Measurements from ENCODE around the gene KCNJ16.

KCNJ16 gene

GRCh38 chr17:70161519-70161918 lies 86.5 kb downstream of the KCNJ16 start:
- H3K4me1 ChIP-seq: peaks cover 0 to 8% (median under 1%) of the 10 kb centered on the region in 10 experiments; a peak in 7 of 20 replicates
- no peak overlapping the region for H3K27ac ChIP-seq
- H4K20me1 ChIP-seq: no peaks in the 10 kb centered on the region
- H3K4me3 ChIP-seq: no peak overlapping the region
- no peak overlapping the region for H3K4me2 ChIP-seq
- H3K9me3 ChIP-seq (replicated peaks in 1 of 11): no peaks in the 10 kb centered on the region
- no peaks in the 10 kb centered on the region for H3K27me3 ChIP-seq
- no peak overlapping the region for H3K9ac ChIP-seq
- H3K36me3 ChIP-seq: no peaks in the 10 kb centered on the region
- TF ChIP-seq Cebpa-rat (IDR thresholded peaks at IDR 0.05): no peak

GRCh38 chr17:70165383-70165782 lies 90.4 kb downstream of the KCNJ16 start:
- H3K27me3 ChIP-seq: no peaks in the 10 kb centered on the region
- no peaks in the 10 kb centered on the region for H3K9me3 ChIP-seq (replicated peaks in 1 of 11)
- peaks cover 13 to 24% (median 19%) of the 10 kb centered on the region in 10 experiments; a peak in 19 of 20 replicates for H3K4me1 ChIP-seq
- TF ChIP-seq Cebpa-rat (IDR thresholded peaks at IDR 0.05): no peak
- no peak overlapping the region for H3K9ac ChIP-seq
- no peak overlapping the region for H3K4me3 ChIP-seq
- no peaks in the 10 kb centered on the region for H3K36me3 ChIP-seq
- no peak overlapping the region for H3K27ac ChIP-seq
- H3K4me2 ChIP-seq: no peak overlapping the region
- H4K20me1 ChIP-seq: peaks cover 0 to 4% (median 0%) of the 10 kb centered on the region in 11 experiments; a peak in 1 of 22 replicates

GRCh38 chr17:70166615-70167014 lies 91.6 kb downstream of the KCNJ16 start:
- Histone ChIP-seq H3K27me3 (no peaks in the 10 kb centered on the region), H3K4me3 (no peak overlapping the region)
- no peak for TF ChIP-seq Cebpa-rat (IDR thresholded peaks at IDR 0.05)

GRCh38 chr17:70168044-70168976 lies 93.3 kb downstream of the KCNJ16 start:
- Histone ChIP-seq H3K4me2 (peak overlapping the region; percentile 75 to 95 (median 86)), H3K9ac (peak overlapping the region; percentile 81 to 97 (median 87)), H4K20me1 (peaks cover 0 to 25% (median 10%) of the 10 kb centered on the region in 11 experiments; a peak in 11 of 22 replicates), H3K4me3 (peak overlapping the region; percentile 76 to 96 (median 83)), H3K36me3 (no peaks in the 10 kb centered on the region; a peak in 1 of 22 replicates), H3K27ac (peak overlapping the region; percentile 75 to 98 (median 92)), H3K4me1 (peaks cover 38 to 52% (median 42%) of the 10 kb centered on the region in 10 experiments), H3K27me3 (no peaks in the 10 kb centered on the region), H3K9me3 (replicated peaks in 1 of 11) (no peaks in the 10 kb centered on the region)
- TF ChIP-seq Cebpa-rat (IDR thresholded peaks at IDR 0.05): no peak

More at GRCh38 chr17:70166615-70167014, 91.6 kb downstream of the KCNJ16 start:
- Histone ChIP-seq H3K9ac (no peak overlapping the region), H3K4me1 (peaks cover 21 to 35% (median 26%) of the 10 kb centered on the region in 10 experiments), H3K36me3 (no peaks in the 10 kb centered on the region), H3K4me2 (peak overlapping the region in 6 of 11 experiments; percentile 77 to 95 (median 88); a peak in 9 of 22 replicates), H3K27ac (no peak overlapping the region), H3K9me3 (replicated peaks in 1 of 11) (no peaks in the 10 kb centered on the region), H4K20me1 (peaks cover 0 to 8% (median 0%) of the 10 kb centered on the region in 11 experiments; a peak in 7 of 22 replicates)

- Histone ChIP-seq H3K9me3 (replicated peaks in 1 of 11) (no peaks in the 10 kb centered on the region), H3K4me1 (peaks cover 47 to 60% (median 50%) of the 10 kb centered on the region in 10 experiments), H3K27ac (peak within 1 kb of the TSS; percentile 75 to 98 (median 92)), H3K27me3 (no peaks in the 10 kb centered on the region), H3K4me2 (peak within 1 kb of the TSS; percentile 75 to 95 (median 86)), H3K9ac (peak within 1 kb of the TSS; percentile 82 to 97 (median 87)), H4K20me1 (peaks cover 0 to 34% (median 10%) of the 10 kb centered on the region in 11 experiments; a peak in 13 of 22 replicates), H3K36me3 (peaks cover 0 to 8% (median 3%) of the 10 kb centered on the region in 11 experiments; a peak in 13 of 22 replicates), H3K4me3 (peak within 1 kb of the TSS; percentile 76 to 96 (median 83))
- peak in 2 of 11 experiments; percentile 39 to 54; a peak in 2 of 22 replicates for TF ChIP-seq Cebpa-rat (IDR thresholded peaks at IDR 0.05)
These were observed 94.1 kb downstream of the KCNJ16 start, which contains the start of gene KCNJ2 for GRCh38 chr17:70168977-70169708. Gene KCNJ2 (plus strand): TSS chr17:70169532. CDS start chr17:70175040, 5,508 bp downstream.

GRCh38 chr17:70169709-70170597 lies 94.9 kb downstream of the KCNJ16 start:
- H3K9ac ChIP-seq: peak overlapping the region; percentile 82 to 97 (median 87)
- TF ChIP-seq Cebpa-rat (IDR thresholded peaks at IDR 0.05): peak in 2 of 11 experiments; percentile 6 to 54; a peak in 5 of 22 replicates

GRCh38 chr17:70171159-70171558 lies 96.1 kb downstream of the KCNJ16 start:
- H3K27me3 ChIP-seq: no peaks in the 10 kb centered on the region
- peaks cover 43 to 63% (median 55%) of the 10 kb centered on the region in 10 experiments for H3K4me1 ChIP-seq
- H3K9me3 ChIP-seq (replicated peaks in 1 of 11): peaks cover 7 to 14% (median 11%) of the 10 kb centered on the region in 11 experiments; a peak in 16 of 22 replicates
- peak overlapping the region in 10 of 11 experiments; percentile 29 to 98 (median 92); a peak in 18 of 22 replicates for H3K27ac ChIP-seq
- peak overlapping the region; percentile 82 to 97 (median 87); a peak in 18 of 22 replicates for H3K9ac ChIP-seq
- peaks cover 16 to 28% (median 23%) of the 10 kb centered on the region in 11 experiments for H3K36me3 ChIP-seq
- TF ChIP-seq Cebpa-rat (IDR thresholded peaks at IDR 0.05): no peak
- H3K4me2 ChIP-seq: peak overlapping the region; percentile 75 to 95 (median 86)
- H3K4me3 ChIP-seq: peak overlapping the region; percentile 76 to 96 (median 83)
- H4K20me1 ChIP-seq: peaks cover 0 to 54% (median 10%) of the 10 kb centered on the region in 11 experiments; a peak in 13 of 22 replicates

More at GRCh38 chr17:70169709-70170597, 94.9 kb downstream of the KCNJ16 start:
- Histone ChIP-seq H3K9me3 (replicated peaks in 1 of 11) (peaks cover 0 to 4% (median 4%) of the 10 kb centered on the region in 11 experiments; a peak in 15 of 22 replicates), H4K20me1 (peaks cover 0 to 42% (median 10%) of the 10 kb centered on the region in 11 experiments; a peak in 13 of 22 replicates), H3K27me3 (no peaks in the 10 kb centered on the region), H3K4me3 (peak overlapping the region; percentile 76 to 96 (median 83)), H3K4me1 (peaks cover 43 to 62% (median 52%) of the 10 kb centered on the region in 10 experiments), H3K4me2 (peak overlapping the region; percentile 75 to 95 (median 86)), H3K36me3 (peaks cover 4 to 16% (median 11%) of the 10 kb centered on the region in 11 experiments), H3K27ac (peak overlapping the region; percentile 54 to 98 (median 92))

All from BLaER1 treated with 17β-estradiol and CSF1 and Interleukin-3, amounts not matched to agents 10 nM and 100 nM (cell line).